Hypothalamus (tissue), 51 donors: Measurements from ENCODE around the gene PPP1R36.

ENCODE experiments used
- DNase-seq, 51 donors: peaks; one replicate each; lab custom pipeline; 2025; lab: John Stamatoyannopoulos, UW

PPP1R36 gene

GRCh38 chr14:64638625-64639024 lies 88.9 kb downstream of the PPP1R36 start:
- no peak for DNase-seq
